GM13977 (cell line): ENCODE measurements around the gene ULK1.

Source experiments
- DNase-seq: peaks from one replicate; pipeline ENCODE4 v3.0.0; 2012; ENCODE audit warnings: low spot score
- in situ Hi-C: fragments of 300-500 bp; cut with MboI; formaldehyde crosslinking; loops from one replicate; pipeline ENCODE4 v1.12.0; 2022; ENCODE audit warnings: low sequenced_read_pairs, low pct_unique_long_range_greater_than_20kb, mixed read lengths, inconsistent platforms; ENCODE audit not compliant: unreplicated experiment
- TF ChIP-seq, protein P1 (sequence below): IDR thresholded peaks from 2 replicates; pipeline ENCODE4 v1.5.1; 2012; ENCODE audit warnings: mild to moderate bottlenecking, control low read depth; ENCODE audit not compliant: insufficient read depth; ENCODE audit errors: extremely low read depth, missing control alignments

Gene ULK1

DNA sequence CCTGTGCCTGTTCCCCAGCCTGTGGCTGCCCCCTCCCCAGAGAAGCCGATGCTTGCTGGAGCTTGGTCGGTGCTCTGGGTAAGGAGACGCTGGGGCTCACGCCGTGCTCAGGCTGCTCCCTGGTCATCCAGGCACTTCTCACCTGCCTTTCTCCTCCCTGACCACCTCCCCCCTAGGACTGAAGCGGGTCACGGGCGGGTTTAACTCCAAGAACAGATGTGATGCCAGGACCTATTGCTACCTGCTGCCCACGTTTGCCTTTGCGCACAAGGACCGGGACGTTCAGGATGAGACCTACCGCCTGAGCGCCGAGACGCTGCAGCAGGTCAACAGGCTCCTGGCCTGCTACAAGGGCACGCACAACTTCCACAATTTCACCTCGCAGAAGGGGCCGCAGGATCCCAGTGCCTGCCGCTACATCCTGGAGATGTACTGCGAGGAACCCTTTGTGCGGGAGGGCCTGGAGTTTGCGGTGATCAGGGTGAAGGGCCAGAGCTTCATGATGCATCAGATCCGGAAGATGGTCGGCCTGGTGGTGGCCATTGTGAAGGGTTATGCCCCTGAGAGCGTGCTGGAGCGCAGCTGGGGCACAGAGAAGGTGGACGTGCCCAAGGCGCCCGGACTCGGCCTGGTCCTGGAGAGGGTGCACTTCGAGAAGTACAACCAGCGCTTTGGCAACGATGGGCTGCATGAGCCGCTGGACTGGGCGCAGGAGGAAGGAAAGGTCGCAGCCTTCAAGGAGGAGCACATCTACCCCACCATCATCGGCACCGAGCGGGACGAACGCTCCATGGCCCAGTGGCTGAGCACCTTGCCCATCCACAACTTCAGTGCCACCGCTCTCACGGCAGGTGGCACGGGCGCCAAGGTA lies 46.9 kb downstream of the ULK1 start:
- in situ Hi-C loops: no loop called here
- no peak for DNase-seq
- TF ChIP-seq, protein P1, sequence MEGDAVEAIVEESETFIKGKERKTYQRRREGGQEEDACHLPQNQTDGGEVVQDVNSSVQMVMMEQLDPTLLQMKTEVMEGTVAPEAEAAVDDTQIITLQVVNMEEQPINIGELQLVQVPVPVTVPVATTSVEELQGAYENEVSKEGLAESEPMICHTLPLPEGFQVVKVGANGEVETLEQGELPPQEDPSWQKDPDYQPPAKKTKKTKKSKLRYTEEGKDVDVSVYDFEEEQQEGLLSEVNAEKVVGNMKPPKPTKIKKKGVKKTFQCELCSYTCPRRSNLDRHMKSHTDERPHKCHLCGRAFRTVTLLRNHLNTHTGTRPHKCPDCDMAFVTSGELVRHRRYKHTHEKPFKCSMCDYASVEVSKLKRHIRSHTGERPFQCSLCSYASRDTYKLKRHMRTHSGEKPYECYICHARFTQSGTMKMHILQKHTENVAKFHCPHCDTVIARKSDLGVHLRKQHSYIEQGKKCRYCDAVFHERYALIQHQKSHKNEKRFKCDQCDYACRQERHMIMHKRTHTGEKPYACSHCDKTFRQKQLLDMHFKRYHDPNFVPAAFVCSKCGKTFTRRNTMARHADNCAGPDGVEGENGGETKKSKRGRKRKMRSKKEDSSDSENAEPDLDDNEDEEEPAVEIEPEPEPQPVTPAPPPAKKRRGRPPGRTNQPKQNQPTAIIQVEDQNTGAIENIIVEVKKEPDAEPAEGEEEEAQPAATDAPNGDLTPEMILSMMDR: no peak

DNA sequence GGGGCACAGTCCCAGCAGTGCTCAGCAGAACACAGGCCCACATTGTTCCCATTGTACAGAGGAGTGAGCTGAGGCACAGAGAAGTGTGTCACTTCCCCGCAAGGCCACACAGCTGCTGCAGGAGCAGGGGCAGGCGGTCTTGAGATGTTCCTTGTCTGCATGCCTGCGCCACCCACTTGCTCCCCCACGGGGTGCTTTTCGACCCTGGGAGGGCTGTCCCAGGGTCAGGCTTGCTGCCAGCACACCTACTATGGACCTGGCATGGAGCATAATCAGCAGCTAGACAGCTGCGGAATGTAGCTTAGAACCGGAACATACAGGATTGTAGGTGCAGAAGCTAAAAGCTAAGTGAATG lies 47.5 kb downstream of the ULK1 start:
- TF ChIP-seq, protein P1: no peak
- in situ Hi-C loops: no loop called here
- no peak for DNase-seq

DNA sequence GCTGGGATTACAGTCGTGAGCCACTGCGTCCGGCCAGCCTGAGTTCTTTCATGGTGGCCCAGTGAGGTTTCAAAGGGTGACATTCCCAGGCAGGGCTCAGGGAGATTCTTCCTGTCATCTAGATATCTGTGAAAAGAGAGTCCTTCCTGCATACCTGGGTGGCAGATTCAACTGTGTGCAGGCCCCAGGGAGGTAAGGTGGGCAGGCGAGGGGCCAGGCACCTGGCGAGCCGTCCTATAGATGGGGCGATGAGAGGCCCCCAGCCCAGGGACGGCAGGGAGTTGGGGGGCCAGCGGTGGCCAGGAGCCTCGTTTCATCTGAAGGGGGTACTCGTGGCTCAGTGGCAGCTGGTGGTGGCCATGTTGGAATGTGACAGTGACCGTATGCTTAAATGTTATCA lies 48.2 kb downstream of the ULK1 start:
- in situ Hi-C loops: no loop called here
- TF ChIP-seq, protein P1: no peak
- DNase-seq: no peak

DNA sequence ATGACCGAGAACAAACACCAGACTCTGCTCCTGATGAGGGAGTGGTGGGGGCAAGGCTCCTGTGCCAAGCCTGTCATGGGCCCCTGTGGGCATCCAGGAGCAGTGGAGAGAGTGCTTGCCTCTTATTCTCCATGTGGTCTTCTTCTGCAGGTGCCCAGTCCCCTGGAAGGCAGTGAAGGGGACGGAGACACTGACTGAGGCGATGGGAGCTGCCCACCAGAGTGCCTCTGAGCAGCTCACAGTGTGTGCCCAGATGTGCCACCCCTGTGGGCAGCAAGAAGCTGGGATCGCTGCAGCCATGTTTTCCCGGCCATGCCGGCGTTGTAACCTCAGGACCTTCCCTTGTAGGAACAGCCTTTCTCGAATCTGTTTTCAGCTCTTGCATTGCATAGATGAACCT lies 49.0 kb downstream of the ULK1 start:
- in situ Hi-C loops: no loop called here
- TF ChIP-seq, protein P1: no peak
- DNase-seq: no peak

DNA sequence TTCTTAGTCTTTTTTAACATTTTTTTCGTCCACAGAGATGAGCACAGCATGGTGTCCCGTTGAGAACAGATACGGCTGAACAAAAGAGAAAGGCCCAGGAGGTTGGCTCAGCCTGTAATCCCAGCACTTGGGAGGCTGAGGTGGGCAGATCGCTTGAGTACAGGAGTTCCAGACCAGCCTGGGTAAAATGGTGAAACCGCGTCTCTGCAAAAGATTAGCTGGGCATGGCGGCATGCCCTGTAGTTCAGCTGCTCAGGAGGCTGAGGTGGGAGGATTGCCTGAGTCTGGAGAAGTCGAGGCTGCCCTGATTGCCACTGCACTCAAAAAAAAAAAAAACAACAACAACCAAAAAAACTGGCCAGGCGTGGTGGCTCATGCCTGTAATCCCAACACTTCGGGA lies 49.5 kb downstream of the ULK1 start:
- in situ Hi-C loops: no loop called here
- DNase-seq: no peak
- TF ChIP-seq, protein P1: no peak

DNA sequence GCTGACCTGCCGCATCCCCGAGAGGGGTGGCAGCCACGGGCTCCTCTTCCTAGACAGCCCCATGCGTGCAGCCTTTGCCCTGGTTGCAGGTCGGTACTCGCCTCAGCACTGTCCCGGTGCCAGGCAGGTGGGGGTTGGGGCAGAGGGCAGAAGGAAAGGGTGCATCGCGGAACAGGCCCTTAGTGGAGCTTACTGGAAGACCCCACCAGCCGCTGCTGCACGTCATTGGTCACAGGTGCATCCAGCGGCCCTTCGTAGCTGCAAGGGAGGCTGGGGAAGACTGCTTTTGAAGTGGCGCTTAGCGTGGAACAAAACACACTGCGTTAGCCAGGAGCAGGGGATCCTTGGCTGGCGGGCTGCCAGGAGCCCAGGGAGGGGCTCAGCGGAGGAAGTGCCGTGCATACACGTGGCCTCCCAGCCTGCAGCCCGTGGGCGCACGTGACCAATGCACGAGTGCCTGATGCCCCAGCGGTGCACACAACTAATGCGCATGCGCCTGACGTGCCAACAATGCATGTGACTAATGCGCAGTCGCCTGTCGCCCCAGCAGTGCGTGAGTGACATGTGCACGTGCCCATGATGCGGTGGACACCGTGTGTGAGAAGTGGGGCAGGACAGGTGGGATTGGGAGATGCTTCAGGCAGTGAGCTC lies 50.3 kb downstream of the ULK1 start:
- DNase-seq: no peak
- TF ChIP-seq, protein P1: no peak
- in situ Hi-C loops: no loop called here
